Loucy (cell line): ENCODE results near the gene LDLRAD4.
A peak's percentile ranks its signal among the peaks of the same experiment; 100 is the strongest.

ENCODE experiments used
- H2AFZ ChIP-seq: fragments of 200-600 bp; sonication (generic); 2 replicates; pipeline ENCODE4 v1.6.0; 2016; ENCODE audit warnings: antibody characterized with exemption, mild to moderate bottlenecking, low read length, moderate library complexity
- H3F3A ChIP-seq: fragments of 200-600 bp; 2 replicates; pipeline ENCODE4 v1.6.0; 2016; ENCODE audit warnings: antibody characterized with exemption, low read depth, mild to moderate bottlenecking
- H3K27me3 ChIP-seq: fragments of 200-600 bp; sonication (generic); 2 replicates; pipeline ENCODE4 v1.6.1; 2014; ENCODE audit warnings: low read length, mild to moderate bottlenecking; ENCODE audit not compliant: insufficient read depth, poor library complexity, severe bottlenecking
- H3K36me3 ChIP-seq: fragments of 200-600 bp; sonication (generic); 2 replicates; pipeline ENCODE4 v1.6.1; 2016; ENCODE audit warnings: low read length; ENCODE audit not compliant: insufficient read depth
- H3K4me1 ChIP-seq: fragments of 200-600 bp; sonication (generic); 2 replicates; pipeline ENCODE4 v1.5.1; 2014; ENCODE audit warnings: low read length, mild to moderate bottlenecking; ENCODE audit not compliant: insufficient read depth, poor library complexity, severe bottlenecking
- H3K4me2 ChIP-seq: fragments of 200-600 bp; sonication (generic); 2 replicates; pipeline ENCODE4 v1.6.0; 2014; ENCODE audit warnings: antibody characterized with exemption, low read length, low read depth, mild to moderate bottlenecking; ENCODE audit not compliant: poor library complexity, severe bottlenecking
- H3K4me3 ChIP-seq: fragments of 200-600 bp; sonication (generic); 2 replicates; pipeline ENCODE4 v1.5.1; 2014; ENCODE audit warnings: low read length, mild to moderate bottlenecking, mixed read lengths; ENCODE audit not compliant: poor library complexity, severe bottlenecking
- H3K79me2 ChIP-seq: fragments of 200-600 bp; sonication (generic); 2 replicates; pipeline ENCODE4 v1.6.1; 2014; ENCODE audit warnings: low read length; ENCODE audit not compliant: insufficient read depth
- H3K9ac ChIP-seq: fragments of 200-600 bp; sonication (generic); 2 replicates; pipeline ENCODE4 v1.6.0; 2014; ENCODE audit warnings: mild to moderate bottlenecking, low read depth, low read length, moderate library complexity; ENCODE audit not compliant: poor library complexity, severe bottlenecking
- H3K9me2 ChIP-seq: fragments of 200-600 bp; sonication (generic); replicated peaks from 2 replicates; pipeline ENCODE4 v1.6.1; 2016; ENCODE audit warnings: low read depth, low read length, mixed read lengths
- H3K9me3 ChIP-seq: fragments of 200-600 bp; sonication (generic); 2 replicates; pipeline ENCODE4 v1.6.1; 2014; ENCODE audit warnings: mild to moderate bottlenecking, antibody characterized with exemption, low read length, low read depth; ENCODE audit not compliant: insufficient read depth
- H4K20me1 ChIP-seq: fragments of 200-600 bp; sonication (generic); 2 replicates; pipeline ENCODE4 v1.6.0; 2014; ENCODE audit warnings: antibody characterized with exemption, low read length, mild to moderate bottlenecking; ENCODE audit not compliant: insufficient read depth, poor library complexity, severe bottlenecking
- EZH2phosphoT487 ChIP-seq: fragments of 200-600 bp; IDR thresholded peaks from 2 replicates; pipeline ENCODE4 v1.6.1; 2018; ENCODE audit warnings: antibody characterized with exemption, mild to moderate bottlenecking, moderate library complexity, borderline replicate concordance
- TF ChIP-seq, protein P1 (sequence below): fragments of 200-600 bp; sonication (generic); conservative IDR thresholded peaks from 2 replicates; pipeline ENCODE4 v1.5.1; 2014; ENCODE audit warnings: mild to moderate bottlenecking, antibody characterized with exemption, low read length

Gene LDLRAD4

DNA sequence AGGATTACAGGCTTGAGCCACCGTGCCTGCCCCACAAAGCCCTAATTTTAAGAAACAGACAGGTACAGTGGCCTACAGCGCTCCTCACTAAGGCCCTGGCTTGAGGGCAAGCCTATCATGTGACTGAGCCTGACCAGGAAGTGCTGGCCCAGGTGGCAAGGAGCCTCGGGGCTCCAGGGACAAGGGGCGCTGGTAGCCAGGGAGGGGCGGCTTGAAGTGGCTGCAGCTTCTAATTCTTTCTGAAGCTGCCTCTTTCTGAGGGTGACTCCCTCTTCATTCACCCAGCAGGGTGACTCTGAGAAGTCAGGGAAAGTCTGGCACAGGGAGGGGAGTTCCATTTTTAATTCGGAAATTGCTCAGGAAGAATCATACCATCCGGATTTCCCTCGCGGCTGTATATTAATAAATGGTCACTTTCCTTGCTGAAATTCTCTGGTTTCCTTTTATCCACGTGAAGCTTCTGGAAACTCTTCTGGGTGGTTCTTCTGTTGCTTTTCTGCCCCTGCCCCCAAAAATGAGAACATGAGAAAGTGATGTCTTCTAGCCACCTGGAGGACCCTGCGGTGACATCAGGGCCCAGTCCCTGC lies 392.1 kb downstream of the LDLRAD4 start:
- no peaks in the 10 kb centered on the region for H3K36me3 ChIP-seq
- no peaks in the 10 kb centered on the region for H3K9me2 ChIP-seq
- no peak for TF ChIP-seq EZH2phosphoT487
- TF ChIP-seq, protein P1, sequence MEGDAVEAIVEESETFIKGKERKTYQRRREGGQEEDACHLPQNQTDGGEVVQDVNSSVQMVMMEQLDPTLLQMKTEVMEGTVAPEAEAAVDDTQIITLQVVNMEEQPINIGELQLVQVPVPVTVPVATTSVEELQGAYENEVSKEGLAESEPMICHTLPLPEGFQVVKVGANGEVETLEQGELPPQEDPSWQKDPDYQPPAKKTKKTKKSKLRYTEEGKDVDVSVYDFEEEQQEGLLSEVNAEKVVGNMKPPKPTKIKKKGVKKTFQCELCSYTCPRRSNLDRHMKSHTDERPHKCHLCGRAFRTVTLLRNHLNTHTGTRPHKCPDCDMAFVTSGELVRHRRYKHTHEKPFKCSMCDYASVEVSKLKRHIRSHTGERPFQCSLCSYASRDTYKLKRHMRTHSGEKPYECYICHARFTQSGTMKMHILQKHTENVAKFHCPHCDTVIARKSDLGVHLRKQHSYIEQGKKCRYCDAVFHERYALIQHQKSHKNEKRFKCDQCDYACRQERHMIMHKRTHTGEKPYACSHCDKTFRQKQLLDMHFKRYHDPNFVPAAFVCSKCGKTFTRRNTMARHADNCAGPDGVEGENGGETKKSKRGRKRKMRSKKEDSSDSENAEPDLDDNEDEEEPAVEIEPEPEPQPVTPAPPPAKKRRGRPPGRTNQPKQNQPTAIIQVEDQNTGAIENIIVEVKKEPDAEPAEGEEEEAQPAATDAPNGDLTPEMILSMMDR: no peak
- H3K79me2 ChIP-seq: peaks cover 40% of the 10 kb centered on the region
- H2AFZ ChIP-seq: no peak overlapping the region
- H4K20me1 ChIP-seq: no peaks in the 10 kb centered on the region
- H3K4me2 ChIP-seq: peak overlapping the region; percentile 95
- H3K9ac ChIP-seq: peak overlapping the region; percentile 80
- peaks cover 18% of the 10 kb centered on the region; the same call in 1 of the 2 replicates for H3F3A ChIP-seq
- H3K4me3 ChIP-seq: peak overlapping the region; percentile 82
- no peaks in the 10 kb centered on the region for H3K9me3 ChIP-seq
- peaks cover 84% of the 10 kb centered on the region for H3K4me1 ChIP-seq
- no peaks in the 10 kb centered on the region for H3K27me3 ChIP-seq

DNA sequence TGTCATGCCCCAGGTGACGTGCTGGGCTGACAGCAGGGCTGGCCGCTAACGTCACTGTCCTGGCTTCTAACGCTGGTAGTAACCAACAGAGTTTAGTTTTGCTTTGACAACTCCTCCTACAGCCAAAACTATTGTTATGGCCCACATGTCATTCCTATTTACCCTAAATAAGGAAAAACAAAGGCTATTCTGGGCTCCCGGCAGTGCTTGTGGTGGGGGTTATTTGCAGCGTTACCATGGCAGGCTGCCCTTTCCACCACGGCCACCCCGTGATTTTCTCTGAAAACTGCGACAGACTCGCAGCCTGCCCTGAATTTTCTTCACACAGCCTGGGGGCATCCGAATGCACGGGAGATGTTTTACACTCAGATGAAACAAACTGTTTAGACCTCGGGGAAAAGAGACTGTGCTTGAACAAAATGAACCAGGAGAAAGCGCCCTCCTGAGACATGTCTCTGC lies 392.6 kb downstream of the LDLRAD4 start:
- H3K9me2 ChIP-seq: no peaks in the 10 kb centered on the region
- peaks cover 18% of the 10 kb centered on the region; the same call in 1 of the 2 replicates for H3F3A ChIP-seq
- no peaks in the 10 kb centered on the region for H4K20me1 ChIP-seq
- H3K79me2 ChIP-seq: peaks cover 45% of the 10 kb centered on the region
- TF ChIP-seq, protein P1: no peak
- no peak for TF ChIP-seq EZH2phosphoT487
- no peaks in the 10 kb centered on the region for H3K27me3 ChIP-seq
- H3K4me3 ChIP-seq: peak overlapping the region; percentile 82
- H3K4me2 ChIP-seq: peak overlapping the region; percentile 95
- H3K36me3 ChIP-seq: no peaks in the 10 kb centered on the region
- H3K9ac ChIP-seq: peak overlapping the region; percentile 80
- H3K4me1 ChIP-seq: peaks cover 84% of the 10 kb centered on the region
- H3K9me3 ChIP-seq: no peaks in the 10 kb centered on the region
- H2AFZ ChIP-seq: no peak overlapping the region

DNA sequence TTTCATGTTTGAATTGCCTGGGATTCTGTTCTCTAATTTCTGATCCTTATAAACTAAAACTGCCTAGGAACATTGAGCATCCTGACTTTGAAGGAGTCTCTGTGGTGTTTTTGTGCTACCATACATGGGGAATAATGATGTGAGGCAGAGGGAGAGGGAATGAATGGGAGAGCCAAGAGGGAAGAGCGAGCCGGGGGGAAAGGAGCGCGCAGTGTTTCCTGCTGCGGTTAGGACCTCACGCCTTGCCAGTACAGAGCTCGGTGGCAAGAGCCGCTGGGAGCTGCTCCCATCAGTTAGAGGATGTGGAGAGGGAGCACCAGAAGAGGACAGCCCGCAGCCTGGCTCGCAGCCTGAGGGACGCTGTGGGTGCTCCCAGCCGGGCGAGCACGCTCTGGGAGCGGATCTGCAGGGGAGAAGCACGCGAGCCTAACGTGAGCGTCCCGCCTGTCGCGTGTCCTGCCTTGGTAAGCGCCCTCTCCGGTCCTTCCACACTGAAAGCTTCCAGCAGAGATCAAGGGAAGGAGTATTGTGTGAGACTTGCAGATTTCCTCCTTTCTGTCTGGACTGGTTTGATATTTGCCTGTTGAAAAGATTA lies 393.1 kb downstream of the LDLRAD4 start:
- peaks cover 51% of the 10 kb centered on the region for H3K79me2 ChIP-seq
- H3K4me1 ChIP-seq: peaks cover 84% of the 10 kb centered on the region
- no peaks in the 10 kb centered on the region for H3K9me2 ChIP-seq
- peak overlapping the region; percentile 95 for H3K4me2 ChIP-seq
- H3K9me3 ChIP-seq: no peaks in the 10 kb centered on the region
- H4K20me1 ChIP-seq: peaks cover under 1% of the 10 kb centered on the region
- H3K36me3 ChIP-seq: no peaks in the 10 kb centered on the region
- H2AFZ ChIP-seq: no peak overlapping the region
- H3K4me3 ChIP-seq: peak overlapping the region; percentile 82
- TF ChIP-seq EZH2phosphoT487: no peak
- TF ChIP-seq, protein P1: no peak
- H3K27me3 ChIP-seq: no peaks in the 10 kb centered on the region
- H3F3A ChIP-seq: peaks cover 18% of the 10 kb centered on the region; the same call in 1 of the 2 replicates
- H3K9ac ChIP-seq: peak overlapping the region; percentile 80
